Thyroid gland (tissue), 4 donors: ENCODE results near the gene ST7.

ENCODE experiments used
- POLR2A ChIP-seq, 2 donors: fragments of 450-650 bp; IDR thresholded peaks; one replicate each; pipeline ENCODE4 v1.6.1; 2017; ENCODE audit warnings: antibody characterized with exemption in 2 of 2, mild to moderate bottlenecking in 2 of 2, moderate library complexity in 1 of 2
- TF ChIP-seq, protein P1 (sequence below), 6 experiments: fragments of 200-600 bp in 3 of 6; fragments of 450-650 bp in 3 of 6; sonication (generic) in 3 of 6; IDR thresholded peaks; one replicate each; pipeline ENCODE4 v1.5.1; 2016 to 2019; ENCODE audit warnings: antibody characterized with exemption in 6 of 6, mild to moderate bottlenecking in 2 of 6, inconsistent platforms in 1 of 6, moderate library complexity in 1 of 6

DNA sequence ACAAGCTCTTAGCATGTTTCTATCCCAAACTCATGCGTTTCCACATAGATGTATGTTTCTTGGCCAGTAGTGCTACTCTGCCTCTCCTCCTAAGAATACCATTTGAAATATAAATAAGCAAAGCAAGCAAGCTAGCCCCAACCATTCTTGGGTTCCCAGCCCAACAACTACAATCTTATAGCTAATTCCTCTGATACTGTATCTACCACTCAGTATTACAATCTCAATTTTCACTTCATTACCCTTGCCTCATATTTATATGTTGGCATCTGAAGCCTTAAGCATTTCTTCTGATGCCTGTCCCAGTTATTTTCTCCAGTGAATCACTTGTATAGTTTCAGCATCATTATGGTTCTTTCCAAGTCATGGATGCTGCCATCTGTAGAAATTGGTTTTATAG, 181.1 kb downstream of the ST7 start:
- TF ChIP-seq, protein P1, sequence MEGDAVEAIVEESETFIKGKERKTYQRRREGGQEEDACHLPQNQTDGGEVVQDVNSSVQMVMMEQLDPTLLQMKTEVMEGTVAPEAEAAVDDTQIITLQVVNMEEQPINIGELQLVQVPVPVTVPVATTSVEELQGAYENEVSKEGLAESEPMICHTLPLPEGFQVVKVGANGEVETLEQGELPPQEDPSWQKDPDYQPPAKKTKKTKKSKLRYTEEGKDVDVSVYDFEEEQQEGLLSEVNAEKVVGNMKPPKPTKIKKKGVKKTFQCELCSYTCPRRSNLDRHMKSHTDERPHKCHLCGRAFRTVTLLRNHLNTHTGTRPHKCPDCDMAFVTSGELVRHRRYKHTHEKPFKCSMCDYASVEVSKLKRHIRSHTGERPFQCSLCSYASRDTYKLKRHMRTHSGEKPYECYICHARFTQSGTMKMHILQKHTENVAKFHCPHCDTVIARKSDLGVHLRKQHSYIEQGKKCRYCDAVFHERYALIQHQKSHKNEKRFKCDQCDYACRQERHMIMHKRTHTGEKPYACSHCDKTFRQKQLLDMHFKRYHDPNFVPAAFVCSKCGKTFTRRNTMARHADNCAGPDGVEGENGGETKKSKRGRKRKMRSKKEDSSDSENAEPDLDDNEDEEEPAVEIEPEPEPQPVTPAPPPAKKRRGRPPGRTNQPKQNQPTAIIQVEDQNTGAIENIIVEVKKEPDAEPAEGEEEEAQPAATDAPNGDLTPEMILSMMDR (IDR thresholded peaks at IDR 0.05) = no peak
- no peak for TF ChIP-seq POLR2A (IDR thresholded peaks at IDR 0.05)
